K562 (cell line): ENCODE measurements around the gene GMEB2. TPM values are rescaled to one million over a fixed set of nuclear protein-coding genes. Genes with fewer than 3 reads are reported as not detected.

Experiments
- CBX5 ChIP-seq: IDR thresholded peaks from 2 replicates; pipeline ENCODE4 v1.6.1; 2014; ENCODE audit warnings: low read depth, borderline replicate concordance
- CHD2 ChIP-seq: IDR thresholded peaks from 2 replicates; pipeline ENCODE4 v1.6.1; 2011; ENCODE audit warnings: low read depth, low read length
- ELF1 ChIP-seq: fragments of 200-800 bp; sonication (Bioruptor generic); IDR thresholded peaks from 2 replicates; pipeline ENCODE4 v1.6.1; 2016; ENCODE audit warnings: missing genetic modification characterization, missing compliant biosample characterization
- GATA2 ChIP-seq: sonication (generic); formaldehyde crosslinking; IDR thresholded peaks from 2 replicates; pipeline ENCODE4 v1.4.0; 2020; ENCODE audit warnings: mild to moderate bottlenecking, missing genetic modification reagents
- HCFC1 ChIP-seq: IDR thresholded peaks from 2 replicates; pipeline ENCODE4 v1.6.1; 2012; ENCODE audit warnings: low read depth, low read length, improper control_type of control experiment
- HDAC3 ChIP-seq: fragments of 450-650 bp; IDR thresholded peaks from 2 replicates; pipeline ENCODE4 v1.6.1; 2018; ENCODE audit warnings: borderline replicate concordance, mild to moderate bottlenecking, moderate library complexity; ENCODE audit not compliant: partially characterized antibody
- LARP7 ChIP-seq: fragments of 450-650 bp; IDR thresholded peaks from 2 replicates; pipeline ENCODE4 v1.6.1; 2016
- MAZ ChIP-seq, 2 experiments: fragments of 450-650 bp in 1 of 2; sonication (generic) in 1 of 2; formaldehyde crosslinking; IDR thresholded peaks in 1 of 2; conservative IDR thresholded peaks in 1 of 2; 2 replicates each; pipeline versions ENCODE4 v1.4.0 to v1.5.0; 2020; ENCODE audit warnings: mild to moderate bottlenecking in 1 of 2, missing genetic modification reagents in 1 of 2
- MTF1 ChIP-seq: fragments of 250-450 bp; sonication (Bioruptor Pico); IDR thresholded peaks from 2 replicates; pipeline ENCODE4 v1.9.0; 2021; ENCODE audit warnings: moderate library complexity, mild to moderate bottlenecking, inconsistent platforms, borderline replicate concordance
- NBN ChIP-seq: fragments of 450-650 bp; IDR thresholded peaks from 2 replicates; pipeline ENCODE4 v1.6.1; 2016; ENCODE audit warnings: low read depth, mild to moderate bottlenecking
- NR2F6 ChIP-seq: fragments of 450-650 bp; formaldehyde crosslinking; IDR thresholded peaks from 2 replicates; pipeline ENCODE4 v1.4.0; 2020; ENCODE audit warnings: mild to moderate bottlenecking
- POLR2AphosphoS2 ChIP-seq: IDR thresholded peaks from 2 replicates; pipeline ENCODE4 v1.6.1; 2012; ENCODE audit warnings: low read length, improper control_type of control experiment
- PTRF ChIP-seq: fragments of 450-650 bp; IDR thresholded peaks from 2 replicates; pipeline ENCODE4 v1.6.1; 2016; ENCODE audit warnings: mild to moderate bottlenecking, missing genetic modification characterization, missing compliant biosample characterization
- RFX7 ChIP-seq: fragments of 250-450 bp; sonication (Bioruptor Pico); IDR thresholded peaks from 2 replicates; pipeline ENCODE4 v1.5.1; 2021; ENCODE audit warnings: mild to moderate bottlenecking
- SIN3A ChIP-seq, 2 experiments: fragments of 150-350 bp in 1 of 2; IDR thresholded peaks; 2 replicates each; pipeline ENCODE4 v1.6.1; 2011 to 2016; ENCODE audit warnings: borderline replicate concordance in 2 of 2, low read depth in 2 of 2, low read length in 2 of 2, mild to moderate bottlenecking in 2 of 2, moderate library complexity in 2 of 2; ENCODE audit not compliant: control insufficient read depth in 1 of 2
- SMAD1 ChIP-seq: fragments of 150-350 bp; IDR thresholded peaks from 2 replicates; pipeline ENCODE4 v1.6.1; 2014; ENCODE audit warnings: low read length, low read depth; ENCODE audit not compliant: partially characterized antibody
- SRSF1 ChIP-seq: fragments of 200-400 bp; formaldehyde crosslinking; IDR thresholded peaks from 2 replicates; pipeline ENCODE4 v1.6.1; 2017; ENCODE audit warnings: mild to moderate bottlenecking, low read depth, low read length, moderate library complexity
- STAG1 ChIP-seq: sonication (generic); formaldehyde crosslinking; IDR thresholded peaks from 2 replicates; pipeline ENCODE4 v1.5.0; 2020; ENCODE audit warnings: missing genetic modification reagents, borderline replicate concordance
- TRIM24 ChIP-seq, 2 experiments: fragments of 450-650 bp; IDR thresholded peaks; 2 replicates each; pipeline ENCODE4 v1.6.1; 2016
- WHSC1 ChIP-seq: IDR thresholded peaks from one replicate; pipeline ENCODE4 v1.6.1; 2012; ENCODE audit warnings: low read length, control low read depth, inconsistent platforms
- ZNF184 ChIP-seq: sonication (generic); formaldehyde crosslinking; IDR thresholded peaks from 2 replicates; pipeline ENCODE4 v1.5.0; 2020; ENCODE audit warnings: missing genetic modification reagents
- ZNF311 ChIP-seq: fragments of 250-450 bp; sonication (Bioruptor Pico); IDR thresholded peaks from 2 replicates; pipeline ENCODE4 v1.4.0; 2020; ENCODE audit warnings: mild to moderate bottlenecking, moderate library complexity
- ZNF75A ChIP-seq: fragments of 450-650 bp; formaldehyde crosslinking; IDR thresholded peaks from 2 replicates; pipeline ENCODE4 v1.4.0; 2020; ENCODE audit warnings: mild to moderate bottlenecking
- polyA plus RNA-seq, 8 experiments: library from polyadenylated mRNA; depleted of rRNA in 4 of 8; stranded (reverse) in 5 of 8; unstranded in 3 of 8; fragments of >200 nt; fragmentation: Nextera tagmentation in 2 of 8; fragmentation: Illumina TruSeq in 1 of 8; extraction: Ambion mirVana in 2 of 8; extraction: Trizol in 1 of 8; gene quantifications; 2 replicates each; pipeline versions ENCODE4 v1.2.1 to v1.2.3, GENCODE V29; 2011 to 2014; ENCODE audit warnings: inconsistent platforms in 1 of 8, missing spikeins in 1 of 8
- total RNA-seq, 7 experiments: library from RNA; depleted of rRNA in 6 of 7; stranded (reverse); fragments of >200 nt in 6 of 7; fragmentation: Illumina TruSeq in 2 of 7; extraction: Trizol in 2 of 7; gene quantifications; 2 replicates each; pipeline versions ENCODE4 v1.2.1 to v1.2.3, GENCODE V29; 2011 to 2021; ENCODE audit warnings: low replicate concordance in 1 of 7
- TF ChIP-seq, protein P1 (sequence below): IDR thresholded peaks from 2 replicates; pipeline ENCODE4 v1.6.1; 2012; ENCODE audit warnings: low read depth, low read length, improper control_type of control experiment, borderline replicate concordance
- TF ChIP-seq, protein P2 (sequence below), 2 experiments: IDR thresholded peaks; 2 replicates each; pipeline ENCODE4 v1.6.1; 2011; ENCODE audit warnings: borderline replicate concordance in 1 of 2, control low read depth in 1 of 2, low read depth in 1 of 2, low read length in 1 of 2, mild to moderate bottlenecking in 1 of 2, mixed read lengths in 1 of 2, moderate library complexity in 1 of 2; ENCODE audit not compliant: insufficient read depth in 1 of 2, insufficient read length in 1 of 2, poor library complexity in 1 of 2, severe bottlenecking in 1 of 2; ENCODE audit errors: extremely low read depth in 1 of 2
- TF ChIP-seq, protein P3 (sequence below): sonication (generic); formaldehyde crosslinking; IDR thresholded peaks from 2 replicates; pipeline ENCODE4 v1.8.0; 2022; ENCODE audit warnings: missing genetic modification reagents, mild to moderate bottlenecking, borderline replicate concordance

The GMEB2 gene
- total and polyA plus RNA-seq, 9 of the 15 experiments (the other 6 are each of a cell fraction or from before 2014, with no cell fraction given): 0.03 to 13.9 (median 6.3) TPM

DNA sequence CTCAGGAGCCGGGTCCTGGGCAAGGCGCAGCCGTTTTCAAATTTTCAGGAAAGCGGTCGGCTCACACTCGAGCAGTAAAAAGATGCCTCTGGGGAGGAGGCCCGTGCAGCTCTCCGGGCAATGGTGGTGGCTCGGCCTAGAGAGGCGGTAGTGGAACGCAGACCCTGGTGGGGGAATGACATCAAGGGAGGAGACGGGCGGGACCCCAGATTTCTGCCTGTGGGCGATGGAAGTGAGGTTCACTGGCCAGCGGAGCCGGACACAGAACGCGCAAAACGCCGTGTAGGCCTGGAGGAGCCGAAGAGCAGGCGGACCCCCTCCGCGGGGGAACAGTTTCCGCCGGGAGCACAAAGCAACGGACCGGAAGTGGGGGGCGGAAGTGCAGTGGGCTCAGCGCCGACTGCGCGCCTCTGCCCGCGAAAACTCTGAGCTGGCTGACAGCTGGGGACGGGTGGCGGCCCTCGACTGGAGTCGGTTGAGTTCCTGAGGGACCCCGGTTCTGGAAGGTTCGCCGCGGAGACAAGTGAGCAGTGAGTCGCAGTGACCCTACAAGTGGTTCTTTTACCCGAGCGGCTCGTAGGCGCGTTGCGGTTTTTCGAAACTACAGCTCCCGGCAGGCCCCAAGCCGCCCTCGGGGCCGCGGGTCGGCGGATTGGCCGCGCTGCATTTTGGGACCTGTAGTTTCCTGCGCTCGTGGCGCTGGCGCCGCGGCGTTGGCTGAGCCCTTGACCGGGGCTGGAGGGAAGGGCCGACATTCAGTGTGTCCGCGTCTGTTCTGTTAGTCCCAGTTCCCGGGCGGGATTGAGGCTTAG is 31.2 kb upstream of the GMEB2 start, which contains the start of gene RTEL1 (continued):
- TF ChIP-seq, protein P1, sequence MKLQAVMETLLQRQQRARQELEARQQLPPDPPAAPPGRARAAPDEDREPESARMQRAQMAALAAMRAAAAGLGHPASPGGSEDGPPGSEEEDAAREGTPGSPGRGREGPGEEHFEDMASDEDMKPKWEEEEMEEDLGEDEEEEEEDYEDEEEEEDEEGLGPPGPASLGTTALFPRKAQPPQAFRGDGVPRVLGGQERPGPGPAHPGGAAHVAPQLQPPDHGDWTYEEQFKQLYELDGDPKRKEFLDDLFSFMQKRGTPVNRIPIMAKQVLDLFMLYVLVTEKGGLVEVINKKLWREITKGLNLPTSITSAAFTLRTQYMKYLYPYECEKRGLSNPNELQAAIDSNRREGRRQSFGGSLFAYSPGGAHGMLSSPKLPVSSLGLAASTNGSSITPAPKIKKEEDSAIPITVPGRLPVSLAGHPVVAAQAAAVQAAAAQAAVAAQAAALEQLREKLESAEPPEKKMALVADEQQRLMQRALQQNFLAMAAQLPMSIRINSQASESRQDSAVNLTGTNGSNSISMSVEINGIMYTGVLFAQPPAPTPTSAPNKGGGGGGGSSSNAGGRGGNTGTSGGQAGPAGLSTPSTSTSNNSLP: no peak
- TF ChIP-seq WHSC1: no peak
- peak; percentile 91 for TF ChIP-seq HCFC1
- no peak for TF ChIP-seq PTRF (tag)
- TF ChIP-seq MAZ (CRISPR knock-in tag; conservative IDR thresholded peaks at IDR 0.05 in 1 of 2, IDR thresholded peaks at IDR 0.05 in 1 of 2): peak; percentile 84 to 91
- TF ChIP-seq SMAD1: peak; percentile 30
- TF ChIP-seq ZNF184 (CRISPR knock-in tag): no peak
- no peak for TF ChIP-seq SRSF1
- no peak for TF ChIP-seq RFX7 (CRISPR knock-in tag)
- TF ChIP-seq, protein P2, sequence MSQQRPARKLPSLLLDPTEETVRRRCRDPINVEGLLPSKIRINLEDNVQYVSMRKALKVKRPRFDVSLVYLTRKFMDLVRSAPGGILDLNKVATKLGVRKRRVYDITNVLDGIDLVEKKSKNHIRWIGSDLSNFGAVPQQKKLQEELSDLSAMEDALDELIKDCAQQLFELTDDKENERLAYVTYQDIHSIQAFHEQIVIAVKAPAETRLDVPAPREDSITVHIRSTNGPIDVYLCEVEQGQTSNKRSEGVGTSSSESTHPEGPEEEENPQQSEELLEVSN (IDR thresholded peaks at IDR 0.05; ENCODE audit: borderline replicate concordance in 1 of 2, extremely low read depth in 1 of 2, insufficient read depth in 1 of 2, insufficient read length in 1 of 2, low read depth in 1 of 2, low read length in 1 of 2, poor library complexity in 1 of 2, severe bottlenecking in 1 of 2): peak; percentile 26 to 61
- TF ChIP-seq MTF1 (CRISPR knock-in tag): no peak
- TF ChIP-seq ELF1 (tag): peak; percentile 83
- TF ChIP-seq ZNF311 (CRISPR knock-in tag): no peak
- peak in 1 of 2 experiments; percentile 99; a peak in 2 of 4 replicates for TF ChIP-seq TRIM24 (IDR thresholded peaks at IDR 0.05)
- TF ChIP-seq POLR2AphosphoS2: no peak
- TF ChIP-seq CBX5: no peak
- TF ChIP-seq HDAC3: no peak
- peak; percentile 70 for TF ChIP-seq NBN
- peak; percentile 88 to 94; a peak in 3 of 4 replicates for TF ChIP-seq SIN3A (IDR thresholded peaks at IDR 0.05; ENCODE audit: borderline replicate concordance in 2 of 2, control insufficient read depth in 1 of 2, low read depth in 2 of 2, low read length in 2 of 2)
- TF ChIP-seq NR2F6 (CRISPR knock-in tag): no peak
- peak; percentile 11; the same call in 1 of the 2 replicates for TF ChIP-seq LARP7
- TF ChIP-seq ZNF75A: no peak
- TF ChIP-seq CHD2: 0 out of 2 replicates have a peak, but pooled peaks have one; percentile 7
- TF ChIP-seq GATA2 (CRISPR knock-in tag): no peak
- no peak for TF ChIP-seq STAG1 (CRISPR knock-in tag)
- TF ChIP-seq, protein P3, sequence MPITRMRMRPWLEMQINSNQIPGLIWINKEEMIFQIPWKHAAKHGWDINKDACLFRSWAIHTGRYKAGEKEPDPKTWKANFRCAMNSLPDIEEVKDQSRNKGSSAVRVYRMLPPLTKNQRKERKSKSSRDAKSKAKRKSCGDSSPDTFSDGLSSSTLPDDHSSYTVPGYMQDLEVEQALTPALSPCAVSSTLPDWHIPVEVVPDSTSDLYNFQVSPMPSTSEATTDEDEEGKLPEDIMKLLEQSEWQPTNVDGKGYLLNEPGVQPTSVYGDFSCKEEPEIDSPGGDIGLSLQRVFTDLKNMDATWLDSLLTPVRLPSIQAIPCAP (CRISPR knock-in tag): no peak
